ENCODE results near the gene NDUFS8.

- TF ChIP-seq CTCF (IDR thresholded peaks at IDR 0.05) = no peak
- no peak for TF ChIP-seq POLR2A (IDR thresholded peaks at IDR 0.05)
These were observed 11.7 kb upstream of the NDUFS8 start for GRCh38 chr11:68018730-68019190.
